ENCODE results near the gene SCG3.

SCG3 gene

DNA sequence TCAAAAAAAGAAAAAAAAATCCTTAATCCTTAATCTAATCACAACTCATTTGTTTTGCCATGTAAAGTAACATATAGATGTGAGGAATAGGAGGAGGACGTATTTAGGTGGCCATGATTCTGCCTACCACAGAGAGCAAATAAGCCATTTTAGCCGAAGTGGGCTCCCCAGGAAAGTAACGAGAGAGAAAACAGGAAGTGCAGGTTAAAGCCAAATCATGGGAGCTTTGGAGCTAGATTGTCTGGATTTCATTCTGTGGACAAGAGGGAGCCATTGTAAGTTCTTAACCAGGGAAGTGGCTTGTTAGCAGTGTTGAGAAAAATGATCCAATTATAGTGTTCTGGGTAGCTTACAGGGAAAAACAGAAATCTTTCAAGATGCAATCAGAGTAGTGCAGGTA, 79.5 kb downstream of the SCG3 start:
- DNase-seq: no peak

DNA sequence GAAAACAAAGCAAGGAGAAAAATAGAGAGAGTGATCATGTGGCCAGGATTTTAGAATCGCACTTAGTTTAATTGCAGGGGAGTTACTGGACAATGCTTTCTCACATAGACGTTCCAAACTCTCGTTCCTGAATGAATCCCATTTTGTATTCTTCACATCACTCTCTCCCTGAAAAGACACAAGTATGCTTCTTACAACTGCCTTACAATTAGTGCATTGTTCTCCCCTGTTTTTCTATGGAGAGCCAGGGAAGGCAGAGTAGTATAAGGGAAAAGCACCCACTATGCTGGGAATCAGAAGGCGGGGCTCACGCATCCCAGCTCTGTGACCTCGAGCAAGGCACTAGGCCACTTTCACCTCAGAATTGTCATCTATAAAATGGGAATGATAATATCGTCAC, 84.4 kb downstream of the SCG3 start:
- no peak for DNase-seq

DNA sequence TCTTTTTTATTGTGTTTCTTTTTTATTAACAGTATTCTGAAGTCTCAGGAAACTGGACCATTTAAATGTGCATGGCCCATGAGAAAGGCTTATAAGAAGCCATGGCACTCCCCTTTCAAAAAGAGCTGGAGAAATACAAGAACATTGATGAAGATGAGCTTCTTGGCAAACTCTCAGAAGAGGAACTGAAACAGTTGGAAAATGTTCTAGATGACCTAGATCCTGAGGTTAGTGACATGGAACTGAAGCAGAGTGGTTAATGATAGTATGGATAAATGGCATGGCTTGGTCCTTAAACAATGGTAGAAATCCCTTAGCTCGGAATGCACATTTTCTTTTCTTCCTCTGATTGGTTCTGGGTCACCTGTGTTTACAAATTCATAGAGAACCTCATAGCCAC, 85.0 kb downstream of the SCG3 start:
- no peak for DNase-seq

DNA sequence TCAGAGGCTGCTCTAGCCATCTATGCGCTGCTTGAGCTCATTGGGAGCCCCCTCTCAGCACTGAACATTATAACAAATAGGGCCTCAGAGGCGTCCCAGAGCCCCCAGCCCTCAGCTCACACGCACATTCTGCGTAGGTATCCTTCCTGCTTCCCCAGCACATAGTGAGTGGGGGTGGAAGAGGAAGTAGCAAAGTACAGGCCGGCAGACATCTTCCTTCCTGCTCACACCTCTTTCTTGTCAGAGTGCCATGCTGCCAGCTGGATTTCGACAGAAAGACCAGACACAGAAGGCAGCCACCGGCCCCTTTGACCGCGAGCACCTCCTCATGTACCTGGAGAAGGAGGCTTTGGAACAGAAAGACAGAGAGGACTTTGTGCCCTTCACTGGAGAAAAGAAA, 86.7 kb downstream of the SCG3 start:
- no peak for DNase-seq
